ENCODE measurements around the gene KMT2D. TPM values are rescaled to one million over a fixed set of nuclear protein-coding genes. Genes with fewer than 3 reads are reported as not detected.

The KMT2D gene
- total RNA-seq, 1 donor from 2014 or later = 19.0 TPM

GRCh38 chr12:49084438-49084837 is 23.8 kb upstream of the KMT2D start:
- Histone ChIP-seq H2AFZ (replicated peaks) (no peak overlapping the region), H3K27ac (no peak overlapping the region), H3K4me3 (no peak overlapping the region), H3K9me3 (ENCODE audit: low read depth) (no peaks in the 10 kb centered on the region), H3K4me2 (no peak overlapping the region), H3K9ac (no peak overlapping the region), H4K20me1 (ENCODE audit: low read depth) (peaks cover 10% of the 10 kb centered on the region), H3K79me2 (ENCODE audit: low read depth) (no peaks in the 10 kb centered on the region), H3F3A (ENCODE audit: low read depth) (peaks cover 12% of the 10 kb centered on the region), H3K36me3 (no peaks in the 10 kb centered on the region), H3K27me3 (peaks cover 54% of the 10 kb centered on the region), H3K4me1 (no peaks in the 10 kb centered on the region)
- H3K4me3 Mint-ChIP-seq = no peak overlapping the region
- TF ChIP-seq EZH2 (IDR thresholded peaks at IDR 0.05) (no peak), EZH2phosphoT487 (IDR thresholded peaks at IDR 0.05) (no peak), CTCF (IDR thresholded peaks at IDR 0.05) (no peak)
- H3K27me3 Mint-ChIP-seq (ENCODE audit: insufficient read depth, low read depth) = peaks cover 35% of the 10 kb centered on the region
- H3K27ac Mint-ChIP-seq = no peak overlapping the region
- peaks cover 10% of the 10 kb centered on the region for H3K4me1 Mint-ChIP-seq
- DNase-seq (ENCODE audit: low spot score) = no peak
- H3K36me3 Mint-ChIP-seq = no peaks in the 10 kb centered on the region
- H3K9me3 Mint-ChIP-seq = no peaks in the 10 kb centered on the region

GRCh38 chr12:49079793-49080192 is 19.2 kb upstream of the KMT2D start:
- Histone ChIP-seq H4K20me1 (ENCODE audit: low read depth) (no peaks in the 10 kb centered on the region), H3K27ac (no peak overlapping the region), H3K36me3 (no peaks in the 10 kb centered on the region), H3K9ac (no peak overlapping the region), H3K9me3 (ENCODE audit: low read depth) (no peaks in the 10 kb centered on the region), H3K4me3 (no peak overlapping the region), H3K4me2 (no peak overlapping the region), H3K4me1 (no peaks in the 10 kb centered on the region), H3K27me3 (peaks cover 16% of the 10 kb centered on the region), H3F3A (ENCODE audit: low read depth) (no peaks in the 10 kb centered on the region), H3K79me2 (ENCODE audit: low read depth) (no peaks in the 10 kb centered on the region), H2AFZ (replicated peaks) (no peak overlapping the region)
- H3K36me3 Mint-ChIP-seq = no peaks in the 10 kb centered on the region
- no peak overlapping the region for H3K4me3 Mint-ChIP-seq
- peaks cover 14% of the 10 kb centered on the region for H3K27me3 Mint-ChIP-seq (ENCODE audit: insufficient read depth, low read depth)
- TF ChIP-seq CTCF (IDR thresholded peaks at IDR 0.05) = no peak
- H3K9me3 Mint-ChIP-seq = no peaks in the 10 kb centered on the region
- H3K4me1 Mint-ChIP-seq = no peaks in the 10 kb centered on the region
- no peak overlapping the region for H3K27ac Mint-ChIP-seq
- DNase-seq (ENCODE audit: low spot score) = no peak

GRCh38 chr12:49070971-49071370 is 10.4 kb upstream of the KMT2D start:
- Histone ChIP-seq H3K27me3 (peaks cover 38% of the 10 kb centered on the region), H3F3A (ENCODE audit: low read depth) (peaks cover 15% of the 10 kb centered on the region), H3K4me1 (no peaks in the 10 kb centered on the region), H3K4me2 (no peak overlapping the region), H3K4me3 (no peak overlapping the region), H3K79me2 (ENCODE audit: low read depth) (no peaks in the 10 kb centered on the region), H3K27ac (no peak overlapping the region), H2AFZ (replicated peaks) (no peak overlapping the region), H4K20me1 (ENCODE audit: low read depth) (no peaks in the 10 kb centered on the region), H3K9me3 (ENCODE audit: low read depth) (no peaks in the 10 kb centered on the region), H3K9ac (no peak overlapping the region), H3K36me3 (no peaks in the 10 kb centered on the region)
- H3K4me1 Mint-ChIP-seq = peaks cover 14% of the 10 kb centered on the region
- TF ChIP-seq EZH2 (IDR thresholded peaks at IDR 0.05) = no peak
- TF ChIP-seq EZH2phosphoT487 (IDR thresholded peaks at IDR 0.05) = no peak
- TF ChIP-seq CTCF (IDR thresholded peaks at IDR 0.05) = no peak
- H3K27me3 Mint-ChIP-seq (ENCODE audit: insufficient read depth, low read depth) = peaks cover 24% of the 10 kb centered on the region
- H3K9me3 Mint-ChIP-seq = no peaks in the 10 kb centered on the region
- no peak for DNase-seq (ENCODE audit: low spot score)
- no peak overlapping the region for H3K4me3 Mint-ChIP-seq
- H3K27ac Mint-ChIP-seq = no peak overlapping the region
- H3K36me3 Mint-ChIP-seq = no peaks in the 10 kb centered on the region
